Nephron (organoid): ENCODE data around the gene STK11.

Experiments used
- H3K27ac Mint-ChIP-seq, 3 experiments: 2 replicates each; pipeline ENCODE4 v1.8.0; 2020; ENCODE audit warnings: mixed read lengths in 3 of 3, mild to moderate bottlenecking in 2 of 3, moderate library complexity in 1 of 3
- H3K27me3 Mint-ChIP-seq: 2 replicates; pipeline ENCODE4 v1.8.0; 2021; ENCODE audit warnings: low read depth, mild to moderate bottlenecking, moderate library complexity, mixed read lengths
- H3K36me3 Mint-ChIP-seq: 2 replicates; pipeline ENCODE4 v1.8.0; 2020; ENCODE audit warnings: low read depth, mixed read lengths
- H3K4me1 Mint-ChIP-seq: 2 replicates; pipeline ENCODE4 v1.8.0; 2020; ENCODE audit warnings: mixed read lengths
- H3K4me3 Mint-ChIP-seq, 3 experiments: 2 replicates each; pipeline ENCODE4 v1.8.0; 2020; ENCODE audit warnings: mild to moderate bottlenecking in 3 of 3, mixed read lengths in 3 of 3, moderate library complexity in 2 of 3
- H3K9me3 Mint-ChIP-seq: 2 replicates; pipeline ENCODE4 v1.8.0; 2020; ENCODE audit warnings: mixed read lengths
- TF ChIP-seq, protein P1 (sequence below), 3 experiments: fragments of 200-600 bp; sonication (generic); IDR thresholded peaks; one replicate each; pipeline ENCODE4 v1.5.0; 2021; ENCODE audit warnings: antibody characterized with exemption in 3 of 3; ENCODE audit not compliant: unreplicated experiment in 3 of 3

STK11 gene

DNA sequence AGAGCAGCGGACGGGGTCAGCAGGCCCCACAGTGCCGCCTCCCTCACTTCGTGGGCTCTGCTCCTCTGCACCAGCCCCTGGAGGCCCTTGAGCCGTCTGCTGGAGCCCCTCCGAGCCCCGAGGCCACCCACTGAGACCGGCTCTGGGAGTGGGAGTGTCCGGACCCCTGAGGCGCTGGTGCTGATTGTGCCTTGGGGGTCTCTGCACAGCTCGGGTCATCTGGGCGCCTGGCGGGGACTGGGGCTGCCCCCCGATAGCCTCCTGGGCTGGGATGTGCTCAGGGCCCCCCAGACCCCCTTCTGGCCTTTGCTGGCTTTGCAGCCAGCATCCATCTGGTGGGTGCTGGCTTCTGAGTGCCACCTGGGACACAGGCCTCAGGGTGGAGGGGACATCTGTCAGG is 16.8 kb downstream of the STK11 start:
- TF ChIP-seq, protein P1, sequence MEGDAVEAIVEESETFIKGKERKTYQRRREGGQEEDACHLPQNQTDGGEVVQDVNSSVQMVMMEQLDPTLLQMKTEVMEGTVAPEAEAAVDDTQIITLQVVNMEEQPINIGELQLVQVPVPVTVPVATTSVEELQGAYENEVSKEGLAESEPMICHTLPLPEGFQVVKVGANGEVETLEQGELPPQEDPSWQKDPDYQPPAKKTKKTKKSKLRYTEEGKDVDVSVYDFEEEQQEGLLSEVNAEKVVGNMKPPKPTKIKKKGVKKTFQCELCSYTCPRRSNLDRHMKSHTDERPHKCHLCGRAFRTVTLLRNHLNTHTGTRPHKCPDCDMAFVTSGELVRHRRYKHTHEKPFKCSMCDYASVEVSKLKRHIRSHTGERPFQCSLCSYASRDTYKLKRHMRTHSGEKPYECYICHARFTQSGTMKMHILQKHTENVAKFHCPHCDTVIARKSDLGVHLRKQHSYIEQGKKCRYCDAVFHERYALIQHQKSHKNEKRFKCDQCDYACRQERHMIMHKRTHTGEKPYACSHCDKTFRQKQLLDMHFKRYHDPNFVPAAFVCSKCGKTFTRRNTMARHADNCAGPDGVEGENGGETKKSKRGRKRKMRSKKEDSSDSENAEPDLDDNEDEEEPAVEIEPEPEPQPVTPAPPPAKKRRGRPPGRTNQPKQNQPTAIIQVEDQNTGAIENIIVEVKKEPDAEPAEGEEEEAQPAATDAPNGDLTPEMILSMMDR (IDR thresholded peaks at IDR 0.05; ENCODE audit: unreplicated experiment in 3 of 3) = no peak
- no peaks in the 10 kb centered on the region for H3K9me3 Mint-ChIP-seq
- H3K27ac Mint-ChIP-seq = no peak overlapping the region
- H3K36me3 Mint-ChIP-seq = no peaks in the 10 kb centered on the region
- H3K4me3 Mint-ChIP-seq = no peak overlapping the region
- H3K27me3 Mint-ChIP-seq = no peaks in the 10 kb centered on the region
- H3K4me1 Mint-ChIP-seq = peaks cover 9% of the 10 kb centered on the region

DNA sequence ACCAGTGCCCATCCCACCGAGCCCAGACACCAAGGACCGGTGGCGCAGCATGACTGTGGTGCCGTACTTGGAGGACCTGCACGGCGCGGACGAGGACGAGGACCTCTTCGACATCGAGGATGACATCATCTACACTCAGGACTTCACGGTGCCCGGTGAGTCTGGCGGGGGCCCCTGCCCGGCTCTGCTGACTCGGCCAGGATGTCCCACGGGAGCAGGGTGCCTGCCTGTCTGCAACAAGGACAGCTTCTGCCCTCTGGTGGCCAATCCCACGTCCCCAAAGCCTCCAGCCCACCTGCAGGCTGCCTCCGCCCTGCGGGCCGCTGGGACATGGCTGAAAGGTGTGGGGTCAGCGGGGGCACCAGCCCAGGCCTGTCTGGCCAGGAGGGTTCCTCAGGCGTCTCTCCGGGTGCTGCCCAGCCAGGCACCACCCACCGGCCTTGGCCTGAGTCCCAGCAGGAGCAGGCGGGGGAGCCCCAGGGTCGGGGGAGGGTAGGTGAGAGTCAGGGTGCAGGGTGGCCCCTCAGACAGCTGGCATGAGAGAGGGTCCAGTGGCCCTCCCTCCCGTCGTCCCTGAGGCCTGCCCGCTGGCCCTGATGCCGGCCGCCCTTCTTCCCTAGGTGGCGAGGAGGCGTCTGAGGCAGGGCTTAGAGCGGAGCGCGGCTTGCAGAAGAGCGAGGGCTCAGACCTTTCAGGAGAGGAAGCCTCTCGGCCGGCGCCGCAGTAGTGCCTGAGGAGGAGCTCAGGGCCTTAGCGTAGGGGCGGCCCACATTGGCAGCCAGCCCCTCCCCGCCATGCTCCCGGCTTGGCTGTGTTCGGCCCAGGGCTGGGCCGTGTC is 17.7 kb downstream of the STK11 start:
- Mint-ChIP-seq H3K27me3 (no peaks in the 10 kb centered on the region), H3K4me3 (no peak overlapping the region), H3K27ac (no peak overlapping the region), H3K4me1 (peaks cover 2% of the 10 kb centered on the region), H3K36me3 (peaks cover 3% of the 10 kb centered on the region), H3K9me3 (no peaks in the 10 kb centered on the region)
- TF ChIP-seq, protein P1 (IDR thresholded peaks at IDR 0.05; ENCODE audit: unreplicated experiment in 3 of 3) = peak; percentile 27 to 45 (median 28)

DNA sequence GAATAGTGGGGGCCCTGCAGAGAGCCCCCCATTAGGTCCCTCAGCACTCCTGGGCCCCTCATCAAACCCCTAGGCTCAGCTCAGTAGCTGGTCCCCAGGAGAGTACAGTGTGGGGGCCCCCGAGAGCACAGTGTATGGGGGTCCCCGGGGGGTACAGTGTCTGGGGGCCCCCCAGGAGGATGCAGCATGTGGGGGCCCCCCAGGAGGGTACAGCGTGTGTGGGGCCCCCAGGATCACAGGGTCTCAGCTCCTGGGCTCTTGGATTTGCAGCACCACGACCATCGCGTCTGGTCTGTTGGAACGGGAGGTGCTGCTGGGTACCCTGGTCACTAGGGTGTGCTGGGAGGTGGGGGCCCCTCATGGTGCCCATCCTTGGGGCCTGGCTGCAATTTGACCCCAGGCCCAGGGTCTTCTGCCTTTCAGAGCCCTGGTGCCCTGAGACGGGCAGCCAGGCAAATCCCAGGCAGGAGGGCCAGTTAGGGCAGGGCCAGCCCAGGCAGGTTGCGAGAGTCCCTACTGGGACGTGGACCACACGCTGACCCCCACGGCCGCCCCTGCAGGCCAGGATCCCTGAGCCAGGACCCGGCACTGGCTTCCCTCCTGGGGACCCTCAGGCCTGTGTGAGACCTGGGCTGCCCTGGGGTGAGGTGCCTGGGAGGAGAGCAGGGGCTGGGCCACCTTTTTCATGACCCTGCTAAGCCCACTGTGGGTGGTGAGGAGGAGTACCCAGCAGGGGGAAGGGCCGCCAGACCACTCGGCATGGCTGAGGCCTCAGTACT is 18.7 kb downstream of the STK11 start:
- Mint-ChIP-seq H3K27ac (no peak overlapping the region), H3K36me3 (peaks cover 4% of the 10 kb centered on the region), H3K9me3 (no peaks in the 10 kb centered on the region), H3K4me1 (no peaks in the 10 kb centered on the region), H3K27me3 (no peaks in the 10 kb centered on the region), H3K4me3 (no peak overlapping the region)
- TF ChIP-seq, protein P1 (IDR thresholded peaks at IDR 0.05; ENCODE audit: unreplicated experiment in 3 of 3) = no peak

DNA sequence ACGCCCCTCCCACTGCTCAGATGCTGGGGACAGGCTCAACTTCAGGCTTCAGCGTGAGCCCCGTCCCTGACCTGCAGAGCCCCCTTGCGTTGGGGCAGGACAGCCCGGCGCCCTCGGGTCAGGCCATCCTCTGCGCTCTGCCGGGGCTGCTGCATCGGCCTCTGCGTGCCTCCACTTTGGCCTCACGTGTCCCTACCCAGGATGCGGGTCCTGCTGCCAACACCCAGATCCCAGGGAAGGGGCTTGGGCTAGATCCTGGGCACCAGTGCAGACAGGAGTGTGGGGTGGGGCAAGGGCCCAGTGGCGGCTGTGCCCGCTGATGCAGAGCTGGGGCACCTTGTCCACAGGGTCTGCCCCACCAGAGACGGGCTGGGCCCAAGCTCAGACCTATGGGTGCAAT is 19.3 kb downstream of the STK11 start:
- H3K4me1 Mint-ChIP-seq = no peaks in the 10 kb centered on the region
- TF ChIP-seq, protein P1 (IDR thresholded peaks at IDR 0.05; ENCODE audit: unreplicated experiment in 3 of 3) = no peak
- peaks cover 4% of the 10 kb centered on the region for H3K36me3 Mint-ChIP-seq
- H3K27ac Mint-ChIP-seq = no peak overlapping the region
- H3K27me3 Mint-ChIP-seq = no peaks in the 10 kb centered on the region
- no peak overlapping the region for H3K4me3 Mint-ChIP-seq
- no peaks in the 10 kb centered on the region for H3K9me3 Mint-ChIP-seq

DNA sequence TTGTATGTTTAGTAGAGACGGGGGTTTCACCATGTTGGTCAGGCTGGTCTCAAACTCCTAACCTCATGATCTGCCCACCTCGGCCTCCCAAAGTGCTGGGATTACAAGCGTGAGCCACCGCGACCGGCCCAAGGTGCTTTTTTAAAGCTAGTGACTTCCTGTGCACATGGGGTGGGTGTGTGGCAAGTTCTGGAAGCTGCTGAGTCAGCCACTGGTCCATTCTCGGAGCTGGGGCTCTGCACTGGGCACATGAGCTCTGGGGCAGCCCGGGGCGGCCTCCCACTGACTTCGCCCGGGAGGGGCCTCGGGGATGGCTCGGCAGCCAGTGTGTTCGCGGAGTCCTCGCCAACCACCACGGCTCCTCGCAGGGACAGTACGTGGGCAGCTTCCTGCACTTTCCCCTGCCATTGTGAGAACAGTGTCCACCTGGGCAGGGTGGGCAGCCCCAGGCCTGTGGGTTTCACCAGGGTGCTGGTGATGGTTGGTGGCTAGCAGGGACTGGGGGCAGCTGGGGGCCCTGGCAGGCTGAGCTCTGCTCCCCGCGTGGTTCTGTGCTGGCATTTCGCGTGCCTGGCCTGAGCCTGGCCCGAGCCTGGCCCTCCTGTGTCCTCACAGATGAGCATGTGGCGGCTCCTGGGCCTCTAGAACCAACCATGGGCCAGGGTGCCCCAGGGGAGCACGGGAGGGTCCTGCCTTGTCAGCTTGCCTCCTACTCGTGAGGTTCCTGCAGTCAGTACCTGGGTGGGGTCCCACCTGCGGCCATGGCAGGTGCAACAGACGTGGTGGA is 20.1 kb downstream of the STK11 start:
- Mint-ChIP-seq H3K36me3 (peaks cover 4% of the 10 kb centered on the region), H3K4me1 (no peaks in the 10 kb centered on the region), H3K9me3 (no peaks in the 10 kb centered on the region), H3K4me3 (no peak overlapping the region), H3K27ac (no peak overlapping the region), H3K27me3 (no peaks in the 10 kb centered on the region)
- TF ChIP-seq, protein P1 (IDR thresholded peaks at IDR 0.05; ENCODE audit: unreplicated experiment in 3 of 3) = no peak
